NCI-H1694 treated with DMSO at 0.1 percent for 48 hours (cell line): Measurements from ENCODE around the gene PSEN2.

ENCODE experiments used
- DNase-seq: peaks from one replicate; lab custom pipeline; 2025; lab: John Stamatoyannopoulos, UW

The PSEN2 gene

GRCh38 chr1:226864311-226864710, 6.1 kb upstream of the PSEN2 start:
- DNase-seq, result no peak

- no peak for DNase-seq
Observed at GRCh38 chr1:226865590-226865989, 4.8 kb upstream of the PSEN2 start.

GRCh38 chr1:226867461-226868054, 2.9 kb upstream of the PSEN2 start:
- no peak for DNase-seq

- no peak for DNase-seq
Observed at GRCh38 chr1:226868726-226869125, 1.7 kb upstream of the PSEN2 start.

GRCh38 chr1:226870026-226870400, 403 bp upstream of the PSEN2 start:
- DNase-seq, result no peak

GRCh38 chr1:226871636-226872327, 1.4 kb downstream of the PSEN2 start:
- no peak for DNase-seq

GRCh38 chr1:226872437-226872836, 2.0 kb downstream of the PSEN2 start:
- DNase-seq, result no peak

GRCh38 chr1:226873771-226874578, 3.6 kb downstream of the PSEN2 start:
- DNase-seq, result no peak

- DNase-seq, result no peak
Observed at GRCh38 chr1:226874579-226875425, 4.4 kb downstream of the PSEN2 start.

GRCh38 chr1:226875641-226876295, 5.4 kb downstream of the PSEN2 start:
- DNase-seq, result no peak

GRCh38 chr1:226877669-226878068, 7.3 kb downstream of the PSEN2 start:
- DNase-seq, result no peak

GRCh38 chr1:226880372-226881287, 10.2 kb downstream of the PSEN2 start:
- no peak for DNase-seq

GRCh38 chr1:226881515-226882185, 11.2 kb downstream of the PSEN2 start:
- no peak for DNase-seq

- DNase-seq, result no peak
Observed at GRCh38 chr1:226882187-226882586, 11.8 kb downstream of the PSEN2 start.

GRCh38 chr1:226882631-226883409, 12.4 kb downstream of the PSEN2 start:
- no peak for DNase-seq

GRCh38 chr1:226883630-226884029, 13.2 kb downstream of the PSEN2 start:
- no peak for DNase-seq

- DNase-seq, result no peak
Observed at GRCh38 chr1:226884116-226884625, 13.8 kb downstream of the PSEN2 start.

- DNase-seq, result no peak
Observed at GRCh38 chr1:226884966-226885820, 14.8 kb downstream of the PSEN2 start.
